Left ventricle myocardium inferior (tissue), 1 donor: Measurements from ENCODE around the gene MAP4K4. TPM values are rescaled to one million over a fixed set of nuclear protein-coding genes. Genes with fewer than 3 reads are reported as not detected.

Experiments used
- DNase-seq: peaks from one replicate; pipeline ENCODE4 v3.0.0-alpha.2; 2020
- H3K27ac ChIP-seq: fragments of 200-600 bp; replicated peaks from 2 replicates; pipeline ENCODE4 v1.8.0; 2021
- H3K27me3 ChIP-seq: fragments of 200-600 bp; 2 replicates; pipeline ENCODE4 v1.8.0; 2021; ENCODE audit warnings: low read depth
- H3K36me3 ChIP-seq: fragments of 200-600 bp; 2 replicates; pipeline ENCODE4 v1.8.0; 2021
- H3K4me1 ChIP-seq: fragments of 200-600 bp; 2 replicates; pipeline ENCODE4 v1.8.0; 2021
- H3K4me3 ChIP-seq: fragments of 200-600 bp; 2 replicates; pipeline ENCODE4 v1.8.0; 2021; ENCODE audit warnings: mild to moderate bottlenecking, moderate library complexity
- H3K9me3 ChIP-seq: fragments of 200-600 bp; replicated peaks from 2 replicates; pipeline ENCODE4 v1.8.0; 2021
- intact Hi-C: fragments of 100-400 bp; cut with micrococcal nuclease; formaldehyde crosslinking; loops from one replicate; pipeline ENCODE4 v1.11.0; 2022
- total RNA-seq: library from RNA; stranded (reverse); fragmentation: NEBNext Ultra II Directional; extraction: Animal tissue kit (Norgen Biotek cat#: 25700); gene quantifications from one replicate; pipeline ENCODE4 v1.2.1, GENCODE V29; 2021
- TF ChIP-seq, protein P1 (sequence below): fragments of 200-600 bp; IDR thresholded peaks from 2 replicates; pipeline ENCODE4 v1.8.0; 2021; ENCODE audit warnings: antibody characterized with exemption, mild to moderate bottlenecking, borderline replicate concordance
- donor health status: DM: no; HTN: yes; CAD: no; lungs with severe emphysema.

The MAP4K4 gene
- total RNA-seq, 1 donor from 2014 or later, result 102 TPM

DNA sequence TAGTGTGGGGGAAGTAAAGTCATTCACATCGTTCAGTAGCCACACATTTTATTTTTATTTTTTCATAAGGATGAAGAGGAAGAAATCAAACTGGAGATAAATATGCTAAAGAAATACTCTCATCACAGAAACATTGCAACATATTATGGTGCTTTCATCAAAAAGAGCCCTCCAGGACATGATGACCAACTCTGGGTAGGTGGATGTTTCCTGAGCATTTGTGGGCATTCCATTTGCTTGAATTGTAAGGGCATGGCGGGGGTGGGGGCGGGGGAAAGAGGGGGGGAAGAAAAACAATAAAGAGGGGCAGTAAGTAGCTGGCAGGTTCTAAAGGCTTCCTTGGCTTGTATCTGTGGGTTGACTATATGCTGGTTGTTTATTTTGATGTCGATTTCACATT lies 126.4 kb downstream of the MAP4K4 start:
- peaks cover 88% of the 10 kb centered on the region for H3K4me1 ChIP-seq
- no peak overlapping the region for H3K4me3 ChIP-seq

DNA sequence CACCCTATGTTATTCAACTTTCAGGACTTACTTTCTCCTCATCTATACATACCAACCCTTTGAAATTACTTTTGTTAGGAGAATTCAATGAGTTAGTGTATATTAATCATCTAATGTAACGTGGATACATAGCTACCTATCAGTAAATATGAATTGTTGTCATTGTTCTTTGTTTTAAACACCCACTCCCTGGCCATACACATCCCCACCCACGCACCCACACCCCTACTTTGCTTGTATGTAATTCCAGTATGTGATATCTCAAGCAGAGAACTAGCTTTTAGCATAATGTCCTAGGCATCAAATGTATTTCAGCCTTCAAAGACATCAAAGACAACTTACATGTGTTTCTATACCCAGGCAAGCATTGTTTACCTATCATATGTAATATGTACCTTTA lies 129.2 kb downstream of the MAP4K4 start:
- Histone ChIP-seq H3K27me3 (no peaks in the 10 kb centered on the region), H3K4me3 (no peak overlapping the region), H3K4me1 (peaks cover 90% of the 10 kb centered on the region), H3K9me3 (no peaks in the 10 kb centered on the region), H3K36me3 (peaks cover 24% of the 10 kb centered on the region), H3K27ac (peak overlapping the region; percentile 73)
- intact Hi-C loops, result loop anchor here (5.0 to 10.0 kb wide), 2 partner anchors 52 to 124 kb away; no protein-coding TSS in a partner anchor
- no peak for DNase-seq
- TF ChIP-seq, protein P1, sequence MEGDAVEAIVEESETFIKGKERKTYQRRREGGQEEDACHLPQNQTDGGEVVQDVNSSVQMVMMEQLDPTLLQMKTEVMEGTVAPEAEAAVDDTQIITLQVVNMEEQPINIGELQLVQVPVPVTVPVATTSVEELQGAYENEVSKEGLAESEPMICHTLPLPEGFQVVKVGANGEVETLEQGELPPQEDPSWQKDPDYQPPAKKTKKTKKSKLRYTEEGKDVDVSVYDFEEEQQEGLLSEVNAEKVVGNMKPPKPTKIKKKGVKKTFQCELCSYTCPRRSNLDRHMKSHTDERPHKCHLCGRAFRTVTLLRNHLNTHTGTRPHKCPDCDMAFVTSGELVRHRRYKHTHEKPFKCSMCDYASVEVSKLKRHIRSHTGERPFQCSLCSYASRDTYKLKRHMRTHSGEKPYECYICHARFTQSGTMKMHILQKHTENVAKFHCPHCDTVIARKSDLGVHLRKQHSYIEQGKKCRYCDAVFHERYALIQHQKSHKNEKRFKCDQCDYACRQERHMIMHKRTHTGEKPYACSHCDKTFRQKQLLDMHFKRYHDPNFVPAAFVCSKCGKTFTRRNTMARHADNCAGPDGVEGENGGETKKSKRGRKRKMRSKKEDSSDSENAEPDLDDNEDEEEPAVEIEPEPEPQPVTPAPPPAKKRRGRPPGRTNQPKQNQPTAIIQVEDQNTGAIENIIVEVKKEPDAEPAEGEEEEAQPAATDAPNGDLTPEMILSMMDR, result no peak

More for the DNA sequence above, 126.4 kb downstream of the MAP4K4 start:
- no peak for DNase-seq
- H3K27me3 ChIP-seq, result no peaks in the 10 kb centered on the region
- no peaks in the 10 kb centered on the region for H3K9me3 ChIP-seq
- no peak overlapping the region for H3K27ac ChIP-seq
- peaks cover 16% of the 10 kb centered on the region for H3K36me3 ChIP-seq
- intact Hi-C loops, result loop anchor here (10.0 kb wide), 1 partner anchor 49 kb away; no protein-coding TSS in a partner anchor
- TF ChIP-seq, protein P1, result no peak

DNA sequence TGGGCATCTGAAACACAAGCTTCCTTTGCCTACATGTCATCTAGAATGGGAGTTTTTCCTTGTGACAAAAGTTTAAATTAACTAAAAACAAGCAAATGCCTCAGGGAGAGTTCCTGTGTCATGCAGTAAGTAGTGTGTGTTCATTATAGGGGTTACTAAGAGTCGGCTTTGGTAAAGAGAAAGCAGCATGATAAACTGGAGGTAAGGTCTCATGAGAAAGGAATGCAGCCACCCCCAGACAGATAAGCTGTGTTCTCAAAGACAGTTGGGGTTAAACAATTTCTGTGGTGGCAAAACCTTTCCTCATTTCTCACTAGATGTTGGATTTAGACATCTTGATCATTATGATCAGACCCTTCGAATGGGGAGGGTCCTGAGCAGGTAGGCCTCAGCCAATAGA lies 129.7 kb downstream of the MAP4K4 start:
- TF ChIP-seq, protein P1, result no peak
- peaks cover 25% of the 10 kb centered on the region for H3K36me3 ChIP-seq
- H3K9me3 ChIP-seq, result no peaks in the 10 kb centered on the region
- peak overlapping the region; percentile 73 for H3K27ac ChIP-seq
- intact Hi-C loops, result loop anchor here (5.0 to 10.0 kb wide), 2 partner anchors 52 to 125 kb away; no protein-coding TSS in a partner anchor
- no peaks in the 10 kb centered on the region for H3K27me3 ChIP-seq
- no peak overlapping the region for H3K4me3 ChIP-seq
- DNase-seq, result no peak
- H3K4me1 ChIP-seq, result peaks cover 87% of the 10 kb centered on the region

DNA sequence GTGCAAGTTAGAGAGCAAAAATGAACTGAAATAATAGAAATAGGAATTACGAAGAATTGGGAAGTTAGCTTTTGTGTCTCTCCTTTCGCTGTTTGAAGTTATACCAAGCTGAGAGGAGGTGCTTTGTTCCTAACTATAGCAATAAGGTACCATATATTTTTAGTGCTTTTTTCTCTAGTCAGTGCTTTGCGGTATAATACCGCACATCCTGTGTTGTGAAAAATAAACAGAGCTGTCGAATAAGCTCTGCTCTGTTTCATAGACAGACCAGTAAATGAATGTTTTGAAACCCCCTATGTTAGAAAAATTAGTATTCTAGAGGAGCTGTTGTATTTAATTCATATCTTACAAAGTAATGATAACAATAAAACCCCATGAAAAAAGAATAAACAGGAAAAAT lies 130.8 kb downstream of the MAP4K4 start:
- TF ChIP-seq, protein P1, result no peak
- Histone ChIP-seq H3K27ac (peak overlapping the region; percentile 73), H3K27me3 (no peaks in the 10 kb centered on the region), H3K36me3 (peaks cover 25% of the 10 kb centered on the region), H3K4me3 (no peak overlapping the region), H3K4me1 (peaks cover 77% of the 10 kb centered on the region), H3K9me3 (no peaks in the 10 kb centered on the region)
- DNase-seq, result no peak
- intact Hi-C loops, result loop anchor here (5.0 to 10.0 kb wide), 2 partner anchors 53 to 126 kb away; no protein-coding TSS in a partner anchor

DNA sequence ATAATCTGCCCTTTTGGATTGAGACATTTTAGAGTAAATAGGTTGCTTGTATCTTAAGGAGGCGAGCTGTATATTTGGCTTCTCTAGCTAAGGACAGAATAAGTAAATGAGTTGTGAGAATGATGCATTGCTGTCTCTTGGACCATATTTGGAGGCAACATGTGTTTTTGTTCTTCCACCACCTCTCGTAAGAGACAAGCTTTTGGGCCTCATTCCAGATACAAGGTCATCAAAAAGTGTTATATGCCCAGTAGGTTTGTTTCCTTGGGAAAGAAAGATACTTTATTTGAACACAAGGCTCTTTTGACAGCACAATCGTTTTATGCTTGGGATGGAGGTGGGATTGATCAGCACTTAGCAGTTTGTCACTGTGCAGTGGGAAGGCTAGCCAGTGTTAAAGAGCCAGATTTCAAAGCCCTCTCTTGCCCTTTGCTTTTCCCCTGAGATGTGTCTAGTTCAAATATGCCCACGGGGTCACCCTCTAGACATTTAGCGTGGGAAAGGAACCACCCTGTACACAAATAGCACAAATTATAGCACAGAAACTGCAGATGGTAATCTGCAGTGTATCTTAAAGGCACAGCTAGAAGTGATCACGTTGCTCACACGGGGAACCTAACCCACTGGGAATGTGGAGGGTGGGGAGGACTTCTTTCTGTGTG lies 131.3 kb downstream of the MAP4K4 start:
- Histone ChIP-seq H3K27ac (peak overlapping the region; percentile 73), H3K27me3 (no peaks in the 10 kb centered on the region), H3K36me3 (peaks cover 25% of the 10 kb centered on the region), H3K9me3 (no peaks in the 10 kb centered on the region), H3K4me3 (no peak overlapping the region), H3K4me1 (peaks cover 71% of the 10 kb centered on the region)
- TF ChIP-seq, protein P1, result no peak
- DNase-seq, result no peak
- intact Hi-C loops, result loop anchor here (5.0 to 10.0 kb wide), 2 partner anchors 54 to 127 kb away; no protein-coding TSS in a partner anchor
